Measurements from ENCODE around the gene RBM15. TPM values are rescaled to one million over a fixed set of nuclear protein-coding genes. Genes with fewer than 3 reads are reported as not detected.
A peak's percentile ranks its signal among the peaks of the same experiment; 100 is the strongest.

The RBM15 gene
- total RNA-seq, 3 donors from 2014 or later (not counting 1 experiment from before 2014, with no cell fraction given) = 81.8 to 109 (median 87.0) TPM

DNA sequence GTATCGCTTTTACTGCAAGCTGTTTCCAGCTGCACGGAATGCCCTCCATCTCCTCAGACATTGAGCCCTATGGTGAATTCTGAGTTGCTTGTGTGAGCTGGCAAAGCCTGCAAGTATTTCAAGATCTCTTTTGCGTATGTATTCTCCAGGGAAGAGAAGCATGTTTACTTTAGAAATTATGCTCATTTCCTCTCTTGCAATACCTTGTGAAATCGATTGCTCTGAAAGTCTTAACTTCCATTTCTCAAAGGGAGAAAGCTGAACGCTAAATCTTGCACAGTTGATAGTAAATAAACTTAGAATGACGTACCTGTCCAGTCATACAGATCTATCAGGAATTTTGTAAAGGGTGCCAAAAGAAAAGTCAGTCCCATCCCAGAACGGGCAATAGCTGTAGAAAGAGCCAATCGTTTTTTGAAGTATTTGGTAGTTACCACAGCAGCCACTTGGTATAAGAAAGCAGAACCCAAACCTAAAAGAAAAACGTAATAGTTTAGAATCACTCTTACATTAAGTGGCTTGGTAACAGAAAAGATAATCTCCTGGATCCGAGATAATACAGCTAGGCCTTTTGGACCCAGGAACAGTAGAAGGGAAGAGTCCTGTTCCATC, 41.6 kb downstream of the RBM15 start:
- Histone ChIP-seq H3K4me3 (ENCODE audit: low read length) (no peak overlapping the region), H3K27ac (ENCODE audit: low read length) (peak overlapping the region; percentile 34), H3K27me3 (ENCODE audit: control insufficient read depth, insufficient read depth, low read length) (no peaks in the 10 kb centered on the region), H3K9me3 (ENCODE audit: control insufficient read depth, insufficient read depth, low read length) (no peaks in the 10 kb centered on the region), H3K36me3 (ENCODE audit: control insufficient read depth, insufficient read depth, low read length) (peaks cover 15% of the 10 kb centered on the region), H3K4me1 (ENCODE audit: control insufficient read depth, insufficient read depth, low read length) (peaks cover 12% of the 10 kb centered on the region)
- Mint-ChIP-seq H3K27ac (no peak overlapping the region), H3K36me3 (no peaks in the 10 kb centered on the region), H3K4me3 (no peak overlapping the region), H3K4me1 (peaks cover 16% of the 10 kb centered on the region in 2 donors), H3K9me3 (no peaks in the 10 kb centered on the region), H3K27me3 (ENCODE audit: low read depth in 2 of 2) (no peaks in the 10 kb centered on the region)
- DNase-seq (no peak), ATAC-seq (no peak)
- intact Hi-C loops (cut with micrococcal nuclease) = no loop called here
- 83% methylated on average over 8 of the region's 10 CpGs for WGBS (ENCODE audit: insufficient coverage)
- TF ChIP-seq, protein P1, sequence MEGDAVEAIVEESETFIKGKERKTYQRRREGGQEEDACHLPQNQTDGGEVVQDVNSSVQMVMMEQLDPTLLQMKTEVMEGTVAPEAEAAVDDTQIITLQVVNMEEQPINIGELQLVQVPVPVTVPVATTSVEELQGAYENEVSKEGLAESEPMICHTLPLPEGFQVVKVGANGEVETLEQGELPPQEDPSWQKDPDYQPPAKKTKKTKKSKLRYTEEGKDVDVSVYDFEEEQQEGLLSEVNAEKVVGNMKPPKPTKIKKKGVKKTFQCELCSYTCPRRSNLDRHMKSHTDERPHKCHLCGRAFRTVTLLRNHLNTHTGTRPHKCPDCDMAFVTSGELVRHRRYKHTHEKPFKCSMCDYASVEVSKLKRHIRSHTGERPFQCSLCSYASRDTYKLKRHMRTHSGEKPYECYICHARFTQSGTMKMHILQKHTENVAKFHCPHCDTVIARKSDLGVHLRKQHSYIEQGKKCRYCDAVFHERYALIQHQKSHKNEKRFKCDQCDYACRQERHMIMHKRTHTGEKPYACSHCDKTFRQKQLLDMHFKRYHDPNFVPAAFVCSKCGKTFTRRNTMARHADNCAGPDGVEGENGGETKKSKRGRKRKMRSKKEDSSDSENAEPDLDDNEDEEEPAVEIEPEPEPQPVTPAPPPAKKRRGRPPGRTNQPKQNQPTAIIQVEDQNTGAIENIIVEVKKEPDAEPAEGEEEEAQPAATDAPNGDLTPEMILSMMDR (IDR thresholded peaks at IDR 0.05) = no peak

DNA sequence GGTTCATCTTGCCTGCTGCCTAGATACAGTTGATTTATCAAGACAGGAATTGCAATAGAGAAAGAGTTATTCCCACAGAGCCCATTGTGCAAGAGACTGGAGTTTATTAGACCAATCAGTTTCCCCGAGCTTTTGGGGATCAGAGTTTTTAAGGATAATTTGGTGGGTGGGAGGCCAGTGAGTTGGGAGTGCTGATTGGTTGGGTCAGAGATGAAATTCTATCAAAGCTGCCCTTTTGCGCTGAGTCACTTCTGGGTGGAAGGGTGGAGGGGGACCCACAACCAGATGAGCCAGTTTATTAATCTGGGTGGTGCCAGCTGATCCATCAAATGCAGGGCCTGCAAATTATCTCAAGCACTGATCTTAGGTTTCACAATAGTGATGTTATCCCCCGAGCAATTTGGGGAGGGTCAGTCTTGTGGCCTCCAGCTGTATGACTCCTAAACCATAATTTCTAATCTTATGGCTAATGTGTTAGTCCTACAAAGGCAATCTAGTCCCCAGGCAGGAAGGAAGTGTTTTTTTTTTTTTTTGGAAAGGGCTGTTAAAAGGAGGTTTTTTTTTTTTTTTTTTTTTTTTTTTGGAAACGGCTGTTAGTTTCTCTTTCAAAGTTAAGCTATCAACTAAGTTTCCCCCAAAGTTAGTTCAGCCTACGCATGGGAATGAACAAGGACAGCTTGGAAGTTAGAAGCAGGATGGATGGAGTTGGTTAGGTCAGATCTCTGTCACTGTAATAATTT, 44.2 kb downstream of the RBM15 start:
- peaks cover 16% of the 10 kb centered on the region in 2 donors for H3K4me1 Mint-ChIP-seq
- H3K27ac ChIP-seq (ENCODE audit: low read length) = peak overlapping the region; percentile 86
- H3K4me3 Mint-ChIP-seq = peak overlapping the region; percentile 77
- H3K36me3 Mint-ChIP-seq = no peaks in the 10 kb centered on the region
- H3K36me3 ChIP-seq (ENCODE audit: control insufficient read depth, insufficient read depth, low read length) = peaks cover 3% of the 10 kb centered on the region
- DNase-seq (peak in 1 of 2 donors; percentile 21), ATAC-seq (peak; percentile 35 to 49 (median 37))
- peaks cover 12% of the 10 kb centered on the region for H3K4me1 ChIP-seq (ENCODE audit: control insufficient read depth, insufficient read depth, low read length)
- H3K9me3 Mint-ChIP-seq = no peaks in the 10 kb centered on the region
- H3K27me3 Mint-ChIP-seq (ENCODE audit: low read depth in 2 of 2) = no peaks in the 10 kb centered on the region
- intact Hi-C loops (cut with micrococcal nuclease) = no loop called here
- TF ChIP-seq, protein P1 (IDR thresholded peaks at IDR 0.05) = no peak
- no peaks in the 10 kb centered on the region for H3K27me3 ChIP-seq (ENCODE audit: control insufficient read depth, insufficient read depth, low read length)
- peak overlapping the region; percentile 70 to 80 for H3K27ac Mint-ChIP-seq
- no peaks in the 10 kb centered on the region for H3K9me3 ChIP-seq (ENCODE audit: control insufficient read depth, insufficient read depth, low read length)
- WGBS (ENCODE audit: insufficient coverage) = 60% methylated on average over 3 of the region's 5 CpGs
- no peak overlapping the region for H3K4me3 ChIP-seq (ENCODE audit: low read length)

DNA sequence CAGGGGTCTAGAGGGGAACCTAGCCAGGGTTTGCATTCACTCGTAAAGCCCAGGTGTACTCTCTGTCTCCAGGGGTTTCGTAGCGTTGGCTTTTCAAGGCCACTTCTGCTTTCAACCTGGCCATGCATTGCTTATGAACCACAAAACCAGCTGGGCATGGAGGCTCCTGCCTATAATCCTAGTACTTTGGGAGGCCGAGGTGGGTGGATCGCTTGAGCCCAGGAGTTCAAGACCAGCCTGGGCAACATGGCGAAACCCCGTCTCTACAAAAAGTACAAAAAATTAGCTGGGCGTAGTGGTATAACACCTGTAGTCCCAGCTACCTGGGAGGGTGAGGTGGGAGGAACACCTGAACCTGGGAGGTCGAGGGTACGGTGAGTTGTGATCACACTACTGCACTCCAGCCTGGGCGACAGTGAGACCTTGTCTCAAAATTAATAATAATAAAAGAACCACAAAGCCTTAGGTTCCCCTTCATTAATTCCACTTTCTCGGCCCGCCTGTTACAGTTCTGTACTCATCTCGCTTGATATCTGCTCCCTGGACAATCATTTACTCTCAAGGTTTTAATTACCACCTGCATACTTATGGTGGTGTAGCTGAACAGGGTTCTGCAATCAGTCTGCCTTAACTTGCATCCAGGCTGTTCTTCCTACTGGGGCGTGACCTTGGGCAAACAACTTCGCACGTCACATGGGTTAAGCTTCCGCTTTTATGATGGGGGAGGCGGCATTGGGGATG, 45.6 kb downstream of the RBM15 start:
- no peaks in the 10 kb centered on the region for H3K27me3 ChIP-seq (ENCODE audit: control insufficient read depth, insufficient read depth, low read length)
- no peaks in the 10 kb centered on the region for H3K36me3 Mint-ChIP-seq
- H3K4me1 ChIP-seq (ENCODE audit: control insufficient read depth, insufficient read depth, low read length) = peaks cover 12% of the 10 kb centered on the region
- H3K4me3 ChIP-seq (ENCODE audit: low read length) = peak overlapping the region; percentile 13
- DNase-seq (no peak), ATAC-seq (no peak)
- H3K9me3 ChIP-seq (ENCODE audit: control insufficient read depth, insufficient read depth, low read length) = no peaks in the 10 kb centered on the region
- H3K27me3 Mint-ChIP-seq (ENCODE audit: low read depth in 2 of 2) = no peaks in the 10 kb centered on the region
- H3K4me1 Mint-ChIP-seq = peaks cover 16% of the 10 kb centered on the region in 2 donors
- H3K27ac ChIP-seq (ENCODE audit: low read length) = peak overlapping the region; percentile 86
- H3K36me3 ChIP-seq (ENCODE audit: control insufficient read depth, insufficient read depth, low read length) = peaks cover 3% of the 10 kb centered on the region
- H3K9me3 Mint-ChIP-seq = no peaks in the 10 kb centered on the region
- WGBS (ENCODE audit: insufficient coverage) = 74% methylated on average over 19 of the region's 19 CpGs
- H3K4me3 Mint-ChIP-seq = no peak overlapping the region
- intact Hi-C loops (cut with micrococcal nuclease) = no loop called here
- peak overlapping the region; percentile 70 to 80 for H3K27ac Mint-ChIP-seq
- TF ChIP-seq, protein P1 (IDR thresholded peaks at IDR 0.05) = no peak

Measured in natural killer cell (primary cell).